Effector memory CD8-positive, alpha-beta T cell (primary cell): Measurements from ENCODE around the gene PEF1.

Experiments
- ATAC-seq: fragments of 150-1000 bp; cut with Tn5 transposase; replicated peaks from 2 replicates; pipeline ENCODE4 v1.10.0; 2021; ENCODE audit warnings: mild to moderate bottlenecking, moderate library complexity
- DNase-seq, 3 experiments: peaks; one replicate each; pipeline ENCODE4 v3.0.0; 2021
- H3K27ac Mint-ChIP-seq, 2 donors: one replicate each; pipeline ENCODE4 v1.8.0; 2022; ENCODE audit warnings: mild to moderate bottlenecking in 2 of 2, mixed read lengths in 2 of 2, moderate library complexity in 2 of 2
- H3K27me3 Mint-ChIP-seq, 2 donors: one replicate each; pipeline ENCODE4 v1.8.0; 2022; ENCODE audit warnings: mixed read lengths in 2 of 2
- H3K36me3 Mint-ChIP-seq: one replicate; pipeline ENCODE4 v1.8.0; 2022; ENCODE audit warnings: mild to moderate bottlenecking, moderate library complexity, mixed read lengths; ENCODE audit not compliant: insufficient read depth
- H3K4me1 Mint-ChIP-seq, 2 donors: one replicate each; pipeline ENCODE4 v1.8.0; 2022; ENCODE audit warnings: low read depth in 2 of 2, mixed read lengths in 2 of 2
- H3K4me3 Mint-ChIP-seq, 2 donors: one replicate each; pipeline ENCODE4 v1.8.0; 2022; ENCODE audit warnings: mild to moderate bottlenecking in 2 of 2, mixed read lengths in 2 of 2, moderate library complexity in 2 of 2
- H3K9me3 Mint-ChIP-seq, 2 donors: one replicate each; pipeline ENCODE4 v1.8.0; 2022; ENCODE audit warnings: mixed read lengths in 2 of 2

PEF1 gene

GRCh38 chr1:31584869-31585735 is 59.6 kb downstream of the PEF1 start:
- H3K4me1 Mint-ChIP-seq, result peaks cover 3 to 5% of the 10 kb centered on the region in 2 donors
- no peaks in the 10 kb centered on the region for H3K9me3 Mint-ChIP-seq
- DNase-seq, result no peak
- no peak for ATAC-seq
- H3K4me3 Mint-ChIP-seq, result no peak overlapping the region
- peaks cover 20 to 38% of the 10 kb centered on the region in 2 donors for H3K27me3 Mint-ChIP-seq
- no peak overlapping the region for H3K27ac Mint-ChIP-seq
- no peaks in the 10 kb centered on the region for H3K36me3 Mint-ChIP-seq

- H3K4me1 Mint-ChIP-seq, result peaks cover 1 to 3% of the 10 kb centered on the region in 2 donors
These were observed 60.4 kb downstream of the PEF1 start for GRCh38 chr1:31583995-31584868.

GRCh38 chr1:31583082-31583994 is 61.3 kb downstream of the PEF1 start:
- H3K27me3 Mint-ChIP-seq, result peaks cover 17 to 27% of the 10 kb centered on the region in 2 donors
- no peak overlapping the region for H3K4me3 Mint-ChIP-seq
- no peaks in the 10 kb centered on the region for H3K36me3 Mint-ChIP-seq
- H3K27ac Mint-ChIP-seq, result no peak overlapping the region
- no peak for ATAC-seq
- no peak for DNase-seq
- H3K4me1 Mint-ChIP-seq, result peaks cover 0 to 3% of the 10 kb centered on the region in 2 donors
- H3K9me3 Mint-ChIP-seq, result no peaks in the 10 kb centered on the region

More at GRCh38 chr1:31583995-31584868, 60.4 kb downstream of the PEF1 start:
- no peaks in the 10 kb centered on the region for H3K36me3 Mint-ChIP-seq
- peaks cover 19 to 32% of the 10 kb centered on the region in 2 donors for H3K27me3 Mint-ChIP-seq
- no peak overlapping the region for H3K27ac Mint-ChIP-seq
- ATAC-seq (no peak), DNase-seq (no peak)
- no peak overlapping the region for H3K4me3 Mint-ChIP-seq
- H3K9me3 Mint-ChIP-seq, result no peaks in the 10 kb centered on the region

- Mint-ChIP-seq H3K27ac (no peak overlapping the region), H3K36me3 (no peaks in the 10 kb centered on the region), H3K4me3 (no peak overlapping the region), H3K4me1 (no peaks in the 10 kb centered on the region), H3K27me3 (peaks cover 10 to 18% of the 10 kb centered on the region in 2 donors), H3K9me3 (no peaks in the 10 kb centered on the region)
- ATAC-seq, result no peak
- no peak for DNase-seq
These were observed 62.6 kb downstream of the PEF1 start for GRCh38 chr1:31581821-31582810.

- Mint-ChIP-seq H3K36me3 (peaks cover 3% of the 10 kb centered on the region), H3K4me3 (no peak overlapping the region), H3K4me1 (peaks cover 0 to 2% of the 10 kb centered on the region in 2 donors), H3K27ac (peak overlapping the region in 1 of 2 donors; percentile 12), H3K9me3 (no peaks in the 10 kb centered on the region), H3K27me3 (peaks cover 18% of the 10 kb centered on the region in 2 donors)
- no peak for DNase-seq
- no peak for ATAC-seq
These were observed 63.6 kb downstream of the PEF1 start for GRCh38 chr1:31580891-31581603.

- DNase-seq (no peak), ATAC-seq (no peak)
- H3K4me3 Mint-ChIP-seq, result no peak overlapping the region
- H3K27ac Mint-ChIP-seq, result peak overlapping the region in 1 of 2 donors; percentile 12
- H3K36me3 Mint-ChIP-seq, result peaks cover 3% of the 10 kb centered on the region
- peaks cover 0 to 2% of the 10 kb centered on the region in 2 donors for H3K4me1 Mint-ChIP-seq
- no peaks in the 10 kb centered on the region for H3K9me3 Mint-ChIP-seq
- H3K27me3 Mint-ChIP-seq, result peaks cover 15 to 24% of the 10 kb centered on the region in 2 donors
These were observed 64.2 kb downstream of the PEF1 start for GRCh38 chr1:31580513-31580870.
